Measurements from ENCODE around the gene HOXD10. TPM values are rescaled to one million over a fixed set of nuclear protein-coding genes. Genes with fewer than 3 reads are reported as not detected.

The HOXD10 gene
- total and polyA plus RNA-seq, 9 of the 15 experiments (the other 6 are each of a cell fraction or from before 2014, with no cell fraction given): not detected

DNA sequence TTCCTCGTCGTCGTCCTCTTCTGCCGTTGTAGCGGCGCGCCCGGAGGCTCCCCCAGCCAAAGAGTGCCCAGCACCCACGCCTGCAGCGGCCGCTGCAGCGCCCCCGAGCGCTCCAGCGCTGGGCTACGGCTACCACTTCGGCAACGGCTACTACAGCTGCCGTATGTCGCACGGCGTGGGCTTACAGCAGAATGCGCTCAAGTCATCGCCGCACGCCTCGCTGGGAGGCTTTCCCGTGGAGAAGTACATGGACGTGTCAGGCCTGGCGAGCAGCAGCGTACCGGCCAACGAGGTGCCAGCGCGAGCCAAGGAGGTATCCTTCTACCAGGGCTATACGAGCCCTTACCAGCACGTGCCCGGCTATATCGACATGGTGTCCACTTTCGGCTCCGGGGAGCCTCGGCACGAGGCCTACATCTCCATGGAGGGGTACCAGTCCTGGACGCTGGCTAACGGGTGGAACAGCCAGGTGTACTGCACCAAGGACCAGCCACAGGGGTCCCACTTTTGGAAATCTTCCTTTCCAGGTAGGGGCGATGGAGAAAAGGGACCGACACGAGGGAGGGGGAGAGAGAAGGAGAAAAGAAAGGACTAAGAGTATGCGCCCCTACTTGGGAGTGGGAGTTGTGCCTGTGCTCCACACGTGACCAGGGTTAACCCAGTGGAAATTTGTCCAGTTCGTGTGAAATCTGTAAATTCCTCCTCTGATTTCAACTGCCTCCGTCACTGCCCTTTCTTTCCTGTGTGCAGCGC, 23.3 kb upstream of the HOXD10 start:
- POLR2A ChIA-PET: no interaction called here
- in situ Hi-C loops (cut with MboI) (loop anchor here (25.0 kb wide), 1 partner anchor 1056 kb away; no protein-coding TSS in a partner anchor), intact Hi-C loops (cut with micrococcal nuclease) (no loop called here)
- H4K20me1 ChIP-seq (replicated peaks; ENCODE audit: control insufficient read depth, insufficient read depth, low read length): peaks cover 5% of the 10 kb centered on the region; the same call in 1 of the 2 replicates
- H3K27me3 ChIP-seq (ENCODE audit: control insufficient read depth in 2 of 2, insufficient read depth in 2 of 2, low read length in 2 of 2): peaks cover 65 to 75% of the 10 kb centered on the region in 2 experiments
- no peak overlapping the region for H3K4me2 ChIP-seq (ENCODE audit: insufficient read depth, low read length)
- no peaks in the 10 kb centered on the region for H3K9me1 ChIP-seq (ENCODE audit: control insufficient read depth, insufficient read depth, low read length)
- no peak overlapping the region for H2AFZ ChIP-seq (ENCODE audit: low read depth, low read length)
- no peak overlapping the region for H3K27ac ChIP-seq (ENCODE audit: extremely low read depth, low read depth, low read length)
- no peak overlapping the region for H3K4me3 ChIP-seq
- FAIRE-seq: no peak
- no peak for DNase-seq (ENCODE audit: extremely low read depth in 1 of 4, low spot score in 3 of 4)
- no peak for ATAC-seq
- 23% methylated on average over 43 of the region's 53 CpGs for WGBS (ENCODE audit: insufficient coverage, low coverage, missing lambda C conversion rate)
- H3K9ac ChIP-seq (ENCODE audit: insufficient read depth in 1 of 2, low read depth in 2 of 2, low read length in 2 of 2): no peak overlapping the region
- no TSS peak for BruUV-seq (replicated peaks)
- CTCF ChIA-PET (ENCODE audit: low intra/inter-chr PET ratio): no interaction called here
- no peaks in the 10 kb centered on the region for H3K79me2 ChIP-seq (ENCODE audit: control insufficient read depth, insufficient read depth, low read length)
- H3K9me3 ChIP-seq (replicated peaks; ENCODE audit: control insufficient read depth, insufficient read depth, low read depth, low read length): no peaks in the 10 kb centered on the region
- peaks cover 8 to 21% of the 10 kb centered on the region in 2 experiments for H3K4me1 ChIP-seq (replicated peaks in 1 of 2; ENCODE audit: control insufficient read depth in 2 of 2, insufficient read depth in 2 of 2, low read length in 2 of 2)
- H3K36me3 ChIP-seq (ENCODE audit: control insufficient read depth, insufficient read depth, low read length): no peaks in the 10 kb centered on the region
- TF ChIP-seq PURB (CRISPR knock-in tag; IDR thresholded peaks at IDR 0.05; ENCODE audit: low read depth) (no peak), CREB3L1 (IDR thresholded peaks at IDR 0.05; ENCODE audit: borderline replicate concordance, low read depth) (no peak), PTTG1 (tag; IDR thresholded peaks at IDR 0.05; ENCODE audit: low read depth) (no peak), MED1 (CRISPR knock-in tag; IDR thresholded peaks at IDR 0.05; ENCODE audit: borderline replicate concordance) (no peak), ZNF589 (CRISPR knock-in tag; IDR thresholded peaks at IDR 0.05; ENCODE audit: low read depth) (no peak), SAFB2 (IDR thresholded peaks at IDR 0.05; ENCODE audit: borderline replicate concordance, low read depth, low read length, severe bottlenecking) (no peak), ETV1 (tag; conservative IDR thresholded peaks at IDR 0.05; ENCODE audit: low read depth) (no peak), TEAD1 (CRISPR knock-in tag; IDR thresholded peaks at IDR 0.05) (no peak), SRSF9 (IDR thresholded peaks at IDR 0.05; ENCODE audit: borderline replicate concordance, low read depth, low read length) (no peak), PHB (CRISPR knock-in tag; IDR thresholded peaks at IDR 0.05) (no peak)
- TF ChIP-seq, protein P1, sequence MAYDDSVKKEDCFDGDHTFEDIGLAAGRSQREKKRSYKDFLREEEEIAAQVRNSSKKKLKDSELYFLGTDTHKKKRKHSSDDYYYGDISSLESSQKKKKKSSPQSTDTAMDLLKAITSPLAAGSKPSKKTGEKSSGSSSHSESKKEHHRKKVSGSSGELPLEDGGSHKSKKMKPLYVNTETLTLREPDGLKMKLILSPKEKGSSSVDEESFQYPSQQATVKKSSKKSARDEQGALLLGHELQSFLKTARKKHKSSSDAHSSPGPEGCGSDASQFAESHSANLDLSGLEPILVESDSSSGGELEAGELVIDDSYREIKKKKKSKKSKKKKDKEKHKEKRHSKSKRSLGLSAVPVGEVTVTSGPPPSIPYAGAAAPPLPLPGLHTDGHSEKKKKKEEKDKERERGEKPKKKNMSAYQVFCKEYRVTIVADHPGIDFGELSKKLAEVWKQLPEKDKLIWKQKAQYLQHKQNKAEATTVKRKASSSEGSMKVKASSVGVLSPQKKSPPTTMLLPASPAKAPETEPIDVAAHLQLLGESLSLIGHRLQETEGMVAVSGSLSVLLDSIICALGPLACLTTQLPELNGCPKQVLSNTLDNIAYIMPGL (CRISPR knock-in tag; IDR thresholded peaks at IDR 0.05): no peak
- TF ChIP-seq, protein P2, sequence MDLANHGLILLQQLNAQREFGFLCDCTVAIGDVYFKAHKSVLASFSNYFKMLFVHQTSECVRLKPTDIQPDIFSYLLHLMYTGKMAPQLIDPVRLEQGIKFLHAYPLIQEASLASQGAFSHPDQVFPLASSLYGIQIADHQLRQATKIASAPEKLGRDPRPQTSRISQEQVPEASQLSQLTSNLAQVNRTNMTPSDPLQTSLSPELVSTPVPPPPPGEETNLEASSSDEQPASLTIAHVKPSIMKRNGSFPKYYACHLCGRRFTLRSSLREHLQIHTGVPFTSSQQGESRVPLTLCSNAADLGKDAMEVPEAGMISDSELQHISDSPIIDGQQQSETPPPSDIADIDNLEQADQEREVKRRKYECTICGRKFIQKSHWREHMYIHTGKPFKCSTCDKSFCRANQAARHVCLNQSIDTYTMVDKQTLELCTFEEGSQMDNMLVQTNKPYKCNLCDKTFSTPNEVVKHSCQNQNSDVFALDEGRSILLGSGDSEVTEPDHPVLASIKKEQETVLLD (IDR thresholded peaks at IDR 0.05): no peak
- TF ChIP-seq, protein P3, sequence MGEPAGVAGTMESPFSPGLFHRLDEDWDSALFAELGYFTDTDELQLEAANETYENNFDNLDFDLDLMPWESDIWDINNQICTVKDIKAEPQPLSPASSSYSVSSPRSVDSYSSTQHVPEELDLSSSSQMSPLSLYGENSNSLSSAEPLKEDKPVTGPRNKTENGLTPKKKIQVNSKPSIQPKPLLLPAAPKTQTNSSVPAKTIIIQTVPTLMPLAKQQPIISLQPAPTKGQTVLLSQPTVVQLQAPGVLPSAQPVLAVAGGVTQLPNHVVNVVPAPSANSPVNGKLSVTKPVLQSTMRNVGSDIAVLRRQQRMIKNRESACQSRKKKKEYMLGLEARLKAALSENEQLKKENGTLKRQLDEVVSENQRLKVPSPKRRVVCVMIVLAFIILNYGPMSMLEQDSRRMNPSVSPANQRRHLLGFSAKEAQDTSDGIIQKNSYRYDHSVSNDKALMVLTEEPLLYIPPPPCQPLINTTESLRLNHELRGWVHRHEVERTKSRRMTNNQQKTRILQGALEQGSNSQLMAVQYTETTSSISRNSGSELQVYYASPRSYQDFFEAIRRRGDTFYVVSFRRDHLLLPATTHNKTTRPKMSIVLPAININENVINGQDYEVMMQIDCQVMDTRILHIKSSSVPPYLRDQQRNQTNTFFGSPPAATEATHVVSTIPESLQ (CRISPR knock-in tag; IDR thresholded peaks at IDR 0.05): no peak
